Measurements from ENCODE around the gene TTN.

DNA sequence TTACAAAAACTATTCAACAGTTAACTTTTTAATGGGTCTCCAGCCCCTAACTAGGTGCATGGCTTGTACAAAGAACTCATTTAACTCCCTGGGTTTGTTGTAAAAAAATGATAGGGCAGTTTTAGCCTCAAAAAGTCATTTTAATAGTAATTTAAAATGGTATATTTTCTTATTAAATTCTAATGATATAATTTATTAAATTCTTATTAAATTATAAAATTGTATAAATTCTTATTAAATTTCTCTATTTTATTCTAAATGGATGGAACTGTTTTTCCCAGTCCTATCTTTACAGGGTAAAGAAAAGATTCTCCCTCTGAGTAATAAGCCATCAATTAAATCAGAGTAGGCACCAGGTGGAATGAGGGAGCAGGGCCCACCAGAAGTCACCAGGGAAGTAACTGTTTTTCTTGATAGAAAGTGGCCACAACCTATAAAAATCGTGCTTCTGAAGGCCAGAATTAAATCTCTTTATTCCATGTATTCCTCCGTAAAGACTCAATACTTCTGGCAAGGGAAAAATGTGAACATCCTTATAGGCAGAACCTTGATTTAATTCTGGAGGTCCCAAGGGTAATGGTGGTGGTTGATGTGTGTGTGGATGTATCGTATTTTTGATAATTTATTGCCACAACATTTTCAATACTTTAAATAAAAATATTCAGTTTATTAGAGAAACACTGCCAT is 329.6 kb downstream of the TTN start:
- TF ChIP-seq, protein P1, sequence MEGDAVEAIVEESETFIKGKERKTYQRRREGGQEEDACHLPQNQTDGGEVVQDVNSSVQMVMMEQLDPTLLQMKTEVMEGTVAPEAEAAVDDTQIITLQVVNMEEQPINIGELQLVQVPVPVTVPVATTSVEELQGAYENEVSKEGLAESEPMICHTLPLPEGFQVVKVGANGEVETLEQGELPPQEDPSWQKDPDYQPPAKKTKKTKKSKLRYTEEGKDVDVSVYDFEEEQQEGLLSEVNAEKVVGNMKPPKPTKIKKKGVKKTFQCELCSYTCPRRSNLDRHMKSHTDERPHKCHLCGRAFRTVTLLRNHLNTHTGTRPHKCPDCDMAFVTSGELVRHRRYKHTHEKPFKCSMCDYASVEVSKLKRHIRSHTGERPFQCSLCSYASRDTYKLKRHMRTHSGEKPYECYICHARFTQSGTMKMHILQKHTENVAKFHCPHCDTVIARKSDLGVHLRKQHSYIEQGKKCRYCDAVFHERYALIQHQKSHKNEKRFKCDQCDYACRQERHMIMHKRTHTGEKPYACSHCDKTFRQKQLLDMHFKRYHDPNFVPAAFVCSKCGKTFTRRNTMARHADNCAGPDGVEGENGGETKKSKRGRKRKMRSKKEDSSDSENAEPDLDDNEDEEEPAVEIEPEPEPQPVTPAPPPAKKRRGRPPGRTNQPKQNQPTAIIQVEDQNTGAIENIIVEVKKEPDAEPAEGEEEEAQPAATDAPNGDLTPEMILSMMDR (IDR thresholded peaks at IDR 0.05) = no peak
- no peak for TF ChIP-seq POLR2A (IDR thresholded peaks at IDR 0.05)

Data from breast epithelium (tissue), 3 donors.